Measurements from ENCODE around the gene OR10H1. TPM values are rescaled to one million over a fixed set of nuclear protein-coding genes. Genes with fewer than 3 reads are reported as not detected.
"Not testable (repeated sequence)": the region's sequence is repeated elsewhere in the genome, so short reads cannot be mapped to it uniquely, and the experiment has no call there.

Gene OR10H1, protein sequence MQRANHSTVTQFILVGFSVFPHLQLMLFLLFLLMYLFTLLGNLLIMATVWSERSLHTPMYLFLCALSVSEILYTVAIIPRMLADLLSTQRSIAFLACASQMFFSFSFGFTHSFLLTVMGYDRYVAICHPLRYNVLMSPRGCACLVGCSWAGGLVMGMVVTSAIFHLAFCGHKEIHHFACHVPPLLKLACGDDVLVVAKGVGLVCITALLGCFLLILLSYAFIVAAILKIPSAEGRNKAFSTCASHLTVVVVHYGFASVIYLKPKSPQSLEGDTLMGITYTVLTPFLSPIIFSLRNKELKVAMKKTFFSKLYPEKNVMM
- total RNA-seq, result 0.05 TPM
- polyA plus RNA-seq, result not detected

DNA sequence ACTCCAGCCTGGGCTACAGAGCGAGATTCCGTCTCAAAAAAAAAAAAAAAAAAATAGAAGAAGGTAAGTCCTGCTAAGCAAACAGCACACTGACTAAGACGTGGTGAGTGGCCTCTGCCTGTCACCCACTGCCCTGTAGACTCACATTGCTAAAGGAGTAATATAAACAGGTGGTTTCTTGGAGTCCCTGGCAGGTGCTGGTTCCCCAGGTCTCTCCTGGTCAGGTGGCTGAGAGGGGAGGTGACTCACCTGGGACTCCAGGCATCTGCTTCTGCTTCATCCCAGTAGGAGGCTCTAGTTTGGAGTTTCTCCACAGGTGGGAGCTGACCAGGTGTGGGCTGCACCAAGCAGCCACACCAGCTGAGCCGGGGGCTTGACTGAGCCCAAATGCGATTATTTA, at the start of gene OR10H1:
TSS of gene OR10H1 (minus strand) at position 359 of the 400 bp plus-strand sequence. CDS start 7,627 bp downstream, outside the sequence.
- H3K4me1 ChIP-seq (ENCODE audit: insufficient read depth), result no peaks in the 10 kb centered on the region
- H3K27ac ChIP-seq (ENCODE audit: low read depth), result no peak within 1 kb of the TSS
- whole genome bisulfite sequencing, result 74% methylated on average over 5 of the region's 5 CpGs
- no peak for DNase-seq (ENCODE audit: extremely low spot score)
- H3K4me3 ChIP-seq (ENCODE audit: low read depth, low read length), result no peak within 1 kb of the TSS
- no peaks in the 10 kb centered on the region for H3K36me3 ChIP-seq (ENCODE audit: insufficient read depth)

DNA sequence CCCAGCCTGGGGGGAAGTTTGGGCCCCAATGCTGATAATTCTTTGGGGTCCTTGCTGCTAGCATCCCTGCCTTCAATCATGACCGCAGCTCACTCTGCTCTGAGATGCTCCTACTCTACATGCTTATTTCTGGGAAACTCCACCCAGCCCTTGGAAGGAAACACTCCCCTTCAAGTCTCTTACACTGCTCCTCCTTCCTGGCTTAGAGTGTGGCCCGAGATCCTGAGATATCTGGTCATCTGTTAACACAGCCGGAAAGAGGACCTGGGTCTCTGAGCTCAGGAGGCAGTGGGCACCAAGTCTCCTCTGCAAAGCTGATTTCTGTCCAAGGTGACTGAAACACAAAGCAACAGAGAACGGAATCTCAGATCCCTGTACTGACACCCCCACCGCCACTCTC, 49.4 kb upstream of the OR10H1 start:
- Histone ChIP-seq H3K27ac (ENCODE audit: low read depth) (no peak overlapping the region), H3K36me3 (ENCODE audit: insufficient read depth) (no peaks in the 10 kb centered on the region), H3K4me3 (ENCODE audit: low read depth, low read length) (no peak overlapping the region), H3K4me1 (ENCODE audit: insufficient read depth) (no peaks in the 10 kb centered on the region)
- DNase-seq (ENCODE audit: extremely low spot score), result no peak
- 43% methylated on average over 5 of the region's 5 CpGs for WGBS

DNA sequence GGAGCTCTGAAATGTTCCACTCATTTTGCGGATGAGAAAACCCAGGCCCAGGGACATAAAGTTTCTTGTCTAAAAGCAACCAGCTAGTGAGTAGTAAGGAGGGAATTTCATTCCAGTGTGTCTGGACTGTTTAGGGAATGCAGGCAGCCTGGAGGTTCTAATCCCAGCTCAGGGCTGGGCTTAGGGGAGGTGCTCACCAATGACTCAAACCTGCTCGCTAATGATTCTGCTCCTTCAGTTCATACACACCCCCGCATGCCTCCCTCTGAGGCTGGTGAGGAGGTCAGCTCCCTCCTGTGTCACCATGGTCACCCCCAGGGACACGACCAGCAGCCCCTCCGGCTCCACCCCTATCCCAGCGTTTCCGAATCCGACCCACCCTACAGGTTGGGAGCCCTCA, 47.8 kb upstream of the OR10H1 start:
- WGBS, result 82% methylated on average over 8 of the region's 8 CpGs
- Histone ChIP-seq H3K4me3 (ENCODE audit: low read depth, low read length) (no peak overlapping the region), H3K4me1 (ENCODE audit: insufficient read depth) (no peaks in the 10 kb centered on the region), H3K36me3 (ENCODE audit: insufficient read depth) (no peaks in the 10 kb centered on the region), H3K27ac (ENCODE audit: low read depth) (no peak overlapping the region)
- DNase-seq (ENCODE audit: extremely low spot score), result no peak

DNA sequence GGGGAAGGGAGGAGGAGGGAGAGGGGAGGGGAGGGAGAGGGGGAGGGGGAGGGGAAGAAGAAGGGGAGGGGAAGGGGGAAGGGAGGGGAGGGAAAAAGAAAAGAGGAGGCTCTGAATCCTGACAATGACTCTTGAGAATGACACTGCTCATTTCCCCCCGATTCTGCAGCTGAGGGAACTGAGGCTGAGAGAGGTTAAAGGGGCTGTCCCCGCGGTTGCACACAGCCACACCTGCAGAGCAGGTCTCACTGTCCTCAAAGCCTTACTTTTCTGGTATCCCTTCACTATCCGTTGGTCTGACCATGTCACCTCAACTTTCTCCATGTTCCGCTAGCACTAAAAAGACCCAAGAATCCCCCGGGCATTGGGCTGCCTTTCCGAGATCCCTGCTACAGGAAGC, 47.0 kb upstream of the OR10H1 start:
- Histone ChIP-seq H3K4me1 (ENCODE audit: insufficient read depth) (no peaks in the 10 kb centered on the region), H3K4me3 (ENCODE audit: low read depth, low read length) (no peak overlapping the region), H3K27ac (ENCODE audit: low read depth) (no peak overlapping the region), H3K36me3 (ENCODE audit: insufficient read depth) (no peaks in the 10 kb centered on the region)
- DNase-seq (ENCODE audit: extremely low spot score), result no peak
- WGBS, result 51% methylated on average over 7 of the region's 7 CpGs

DNA sequence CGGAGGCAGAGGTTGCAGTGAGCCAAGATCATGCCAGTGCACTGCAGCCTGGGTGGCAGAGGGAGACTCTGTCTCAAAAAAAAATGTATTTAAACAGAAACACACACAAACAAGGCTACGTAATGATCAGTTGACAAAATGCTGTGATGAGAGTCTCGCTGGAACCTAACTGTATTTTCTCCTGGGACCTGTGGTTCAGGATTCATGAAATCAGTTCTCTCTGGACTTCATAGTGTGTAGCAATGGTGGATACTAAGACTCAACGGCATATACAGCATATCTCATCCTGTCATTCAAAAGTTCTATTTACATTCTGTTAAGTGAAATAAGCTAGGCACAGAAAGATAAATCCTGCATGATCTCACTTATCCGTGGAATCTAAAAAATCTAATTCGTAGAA, 45.1 kb upstream of the OR10H1 start:
- Histone ChIP-seq H3K4me1 (ENCODE audit: insufficient read depth) (no peaks in the 10 kb centered on the region), H3K36me3 (ENCODE audit: insufficient read depth) (no peaks in the 10 kb centered on the region), H3K4me3 (ENCODE audit: low read depth, low read length) (no peak overlapping the region), H3K27ac (ENCODE audit: low read depth) (no peak overlapping the region)
- DNase-seq (ENCODE audit: extremely low spot score), result no peak
- WGBS, result 67% methylated on average over 6 of the region's 6 CpGs

DNA sequence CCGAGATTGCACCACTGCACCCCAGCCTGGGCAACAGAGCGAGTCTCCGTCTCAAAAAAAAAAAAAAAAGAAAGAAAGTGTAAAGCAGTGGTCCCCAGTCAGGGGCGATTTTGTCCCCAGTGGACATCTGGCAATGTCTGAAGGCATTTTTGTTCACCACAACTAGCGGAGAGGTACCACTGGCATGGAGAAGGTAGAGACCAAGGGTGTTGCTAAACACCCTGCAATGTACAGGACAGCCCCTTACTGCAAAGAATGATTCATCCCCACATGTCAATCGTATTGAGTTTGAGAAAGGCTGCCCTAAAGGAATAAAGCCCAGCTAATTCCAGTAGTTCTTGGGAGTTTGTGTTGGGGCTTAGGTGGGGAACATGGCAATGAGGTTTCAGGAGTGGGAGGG, 43.7 kb upstream of the OR10H1 start:
- no peaks in the 10 kb centered on the region for H3K4me1 ChIP-seq (ENCODE audit: insufficient read depth)
- H3K27ac ChIP-seq (ENCODE audit: low read depth), result no peak overlapping the region
- DNase-seq (ENCODE audit: extremely low spot score), result no peak
- no peak overlapping the region for H3K4me3 ChIP-seq (ENCODE audit: low read depth, low read length)
- H3K36me3 ChIP-seq (ENCODE audit: insufficient read depth), result no peaks in the 10 kb centered on the region
- WGBS, result 76% methylated on average over 6 of the region's 6 CpGs

DNA sequence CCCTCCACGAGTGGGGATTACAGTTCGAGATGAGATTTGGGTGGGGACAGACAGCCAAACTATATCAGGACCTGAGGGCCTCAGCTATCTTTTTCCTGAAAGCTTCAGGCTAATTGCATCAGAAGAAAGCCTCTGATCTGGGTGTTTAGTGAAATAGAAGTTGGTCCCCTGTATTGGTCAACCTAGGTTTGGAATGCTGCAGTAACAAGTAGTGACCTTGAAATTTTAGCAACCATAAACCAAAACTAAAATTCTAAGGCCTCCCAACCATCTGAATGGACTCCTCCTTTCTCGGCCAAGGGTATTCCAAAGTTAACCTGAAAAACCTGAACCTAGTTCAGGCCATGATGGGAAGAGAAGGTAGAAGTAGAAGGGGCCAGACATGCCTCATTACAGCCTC, 34.9 kb upstream of the OR10H1 start:
- no peak for DNase-seq (ENCODE audit: extremely low spot score)
- Histone ChIP-seq H3K4me1 (ENCODE audit: insufficient read depth) (no peaks in the 10 kb centered on the region), H3K27ac (ENCODE audit: low read depth) (no peak overlapping the region), H3K36me3 (ENCODE audit: insufficient read depth) (no peaks in the 10 kb centered on the region), H3K4me3 (ENCODE audit: low read depth, low read length) (no peak overlapping the region)
- WGBS, result 73% methylated on average over 3 of the region's 3 CpGs

DNA sequence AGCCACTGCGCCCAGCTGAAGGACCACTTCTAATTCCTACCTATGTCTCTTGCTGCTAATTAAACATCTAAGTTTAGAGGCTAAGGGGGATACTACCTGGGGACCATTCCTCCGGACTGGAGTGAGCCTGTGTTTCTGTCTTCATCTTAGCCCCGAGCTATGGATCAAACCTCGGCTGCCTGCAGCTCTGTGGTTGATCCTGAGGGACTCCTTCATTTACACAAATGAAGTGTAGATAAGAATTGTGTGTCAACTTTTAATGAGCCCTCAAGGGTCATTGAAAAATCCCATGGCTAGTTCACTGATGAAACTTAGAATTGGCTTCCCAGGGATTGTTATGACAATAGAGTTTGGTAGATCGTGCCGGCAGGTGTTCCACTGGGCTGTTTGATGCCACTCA, 31.5 kb upstream of the OR10H1 start:
- H3K4me3 ChIP-seq (ENCODE audit: low read depth, low read length), result no peak overlapping the region
- WGBS, result 87% methylated on average over 6 of the region's 6 CpGs
- H3K4me1 ChIP-seq (ENCODE audit: insufficient read depth), result no peaks in the 10 kb centered on the region
- no peak for DNase-seq (ENCODE audit: extremely low spot score)
- H3K27ac ChIP-seq (ENCODE audit: low read depth), result no peak overlapping the region
- no peaks in the 10 kb centered on the region for H3K36me3 ChIP-seq (ENCODE audit: insufficient read depth)

DNA sequence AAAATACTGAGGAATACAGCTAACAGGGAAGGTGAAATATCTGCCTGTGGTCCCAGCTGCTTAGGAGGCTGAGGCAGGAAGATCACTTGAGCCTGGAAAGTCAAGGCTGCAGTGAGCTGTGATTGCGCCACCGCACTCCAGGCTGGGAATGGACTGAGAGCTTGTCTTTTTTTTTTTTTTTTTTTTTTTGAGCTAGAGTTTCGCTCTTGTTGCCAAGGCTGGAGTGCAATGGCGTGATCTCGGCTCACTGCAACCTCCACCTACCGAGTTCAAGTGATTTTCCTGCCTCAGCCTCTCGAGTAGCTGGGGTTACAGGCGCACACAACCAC, 28.4 kb upstream of the OR10H1 start:
- not testable (repeated sequence) for H3K4me3 ChIP-seq (ENCODE audit: low read depth, low read length); DNase-seq (ENCODE audit: extremely low spot score); H3K36me3 ChIP-seq (ENCODE audit: insufficient read depth); H3K4me1 ChIP-seq (ENCODE audit: insufficient read depth); H3K27ac ChIP-seq (ENCODE audit: low read depth)
- 72% methylated on average over 8 of the region's 8 CpGs for WGBS

DNA sequence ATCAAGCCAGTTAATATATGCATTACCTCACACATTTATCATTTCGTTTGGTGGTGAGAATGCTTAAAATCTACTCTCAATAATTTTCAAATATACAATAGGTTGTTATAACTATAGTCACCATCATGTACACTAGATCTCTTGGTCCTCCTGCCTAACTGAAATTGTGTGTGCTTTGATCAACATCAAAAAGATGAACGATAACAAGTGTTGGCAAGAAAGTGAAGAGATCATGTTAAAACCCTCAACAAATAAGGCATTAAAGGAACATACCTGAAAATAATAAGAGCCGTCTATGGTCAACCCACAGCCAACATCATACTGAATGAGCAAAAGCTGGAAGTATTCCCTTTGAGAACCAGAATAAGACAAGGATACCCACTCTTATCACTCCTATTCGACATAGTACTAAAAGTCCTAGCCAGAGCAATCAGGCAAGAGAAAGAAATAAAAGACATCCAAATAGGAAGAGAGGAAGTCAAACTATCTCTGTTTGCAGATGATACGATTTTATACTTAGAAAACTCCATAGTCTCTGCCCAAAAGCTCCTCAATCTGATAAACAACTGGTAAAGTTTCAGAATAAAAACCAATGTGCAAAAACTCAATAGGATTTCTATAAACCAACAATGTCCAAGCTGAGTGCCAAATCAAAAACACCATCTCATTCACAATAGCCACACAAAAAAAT, 27.9 kb upstream of the OR10H1 start:
- Histone ChIP-seq H3K36me3 (ENCODE audit: insufficient read depth) (no peaks in the 10 kb centered on the region), H3K4me3 (ENCODE audit: low read depth, low read length) (no peak overlapping the region), H3K4me1 (ENCODE audit: insufficient read depth) (no peaks in the 10 kb centered on the region), H3K27ac (ENCODE audit: low read depth) (no peak overlapping the region)
- 56% methylated on average over 5 of the region's 5 CpGs for WGBS
- no peak for DNase-seq (ENCODE audit: extremely low spot score)

DNA sequence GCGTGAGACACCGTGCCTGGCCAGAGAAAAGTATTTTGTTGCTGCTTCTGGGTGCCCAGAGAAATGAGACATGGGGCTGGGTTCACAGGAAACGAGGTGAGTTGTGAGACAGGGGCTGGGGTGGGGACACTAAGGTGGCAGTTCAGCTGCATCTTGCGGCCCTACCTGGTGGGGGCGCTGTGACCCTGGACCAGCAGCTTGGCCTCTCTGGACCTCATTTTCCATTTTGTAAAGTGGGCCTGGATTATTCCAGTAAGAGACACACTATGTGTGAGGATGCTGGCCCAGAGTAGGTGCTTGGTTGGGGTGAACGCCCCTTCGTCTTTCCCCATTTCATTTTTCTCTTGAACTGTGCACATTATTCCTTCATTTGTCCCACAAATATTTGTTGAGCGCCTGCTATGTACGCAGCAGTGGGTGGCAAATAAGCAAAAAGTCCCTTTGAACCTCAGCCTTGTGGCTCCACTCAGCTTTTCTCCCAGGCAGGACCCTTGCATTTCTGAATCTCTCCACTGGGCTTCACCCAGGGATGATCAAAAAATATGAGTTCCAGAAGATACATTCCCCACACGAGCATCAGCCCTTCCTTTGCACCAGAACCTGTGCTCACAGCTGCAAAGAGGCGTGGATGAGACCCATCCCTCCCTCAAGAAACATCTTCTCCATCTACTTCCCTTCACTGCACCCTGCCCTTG, 26.6 kb upstream of the OR10H1 start:
- Histone ChIP-seq H3K4me3 (ENCODE audit: low read depth, low read length) (no peak overlapping the region), H3K4me1 (ENCODE audit: insufficient read depth) (no peaks in the 10 kb centered on the region), H3K36me3 (ENCODE audit: insufficient read depth) (no peaks in the 10 kb centered on the region), H3K27ac (ENCODE audit: low read depth) (no peak overlapping the region)
- WGBS, result 59% methylated on average over 11 of the region's 11 CpGs
- no peak for DNase-seq (ENCODE audit: extremely low spot score)

DNA sequence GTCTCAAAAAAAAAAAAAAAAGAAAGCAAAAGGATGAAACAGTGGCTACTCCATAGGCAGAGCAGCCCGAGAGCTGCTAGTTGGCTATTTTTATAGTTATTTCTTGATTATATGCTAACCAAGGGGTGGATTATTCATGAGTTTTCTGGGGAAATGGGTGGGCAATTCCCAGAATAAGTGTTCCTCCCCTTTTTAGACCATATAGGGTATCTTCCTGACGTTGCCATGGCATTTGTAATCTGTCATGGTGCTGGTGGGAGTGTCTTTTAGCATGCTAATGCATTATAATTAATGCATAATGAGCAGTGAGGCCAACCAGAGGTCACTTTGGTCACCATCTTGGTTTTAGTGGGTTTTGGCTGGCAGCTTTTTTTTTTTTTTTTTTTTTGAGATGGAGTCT, 25.4 kb upstream of the OR10H1 start:
- 56% methylated on average over 2 of the region's 2 CpGs for WGBS
- Histone ChIP-seq H3K27ac (ENCODE audit: low read depth) (no peak overlapping the region), H3K4me1 (ENCODE audit: insufficient read depth) (no peaks in the 10 kb centered on the region), H3K36me3 (ENCODE audit: insufficient read depth) (no peaks in the 10 kb centered on the region), H3K4me3 (ENCODE audit: low read depth, low read length) (no peak overlapping the region)
- DNase-seq (ENCODE audit: extremely low spot score), result no peak

DNA sequence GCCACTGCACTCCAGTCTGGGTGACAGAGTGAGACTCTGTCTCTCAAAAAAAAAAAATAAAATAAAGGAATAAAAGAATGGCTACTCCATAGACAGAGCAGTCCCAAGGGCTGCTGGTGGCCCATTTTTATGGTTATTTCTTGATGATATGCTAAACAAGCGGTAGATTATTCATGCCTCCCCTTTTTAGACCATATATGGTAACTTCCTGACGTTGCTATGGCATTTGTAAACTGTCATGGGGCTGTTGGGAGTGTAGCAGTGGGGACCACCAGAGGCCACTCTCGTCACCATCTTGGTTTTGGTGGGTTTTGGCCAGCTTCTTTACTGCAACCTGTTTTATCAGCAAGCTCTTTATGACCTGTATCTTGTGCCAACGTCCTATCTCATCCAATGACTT, 24.4 kb upstream of the OR10H1 start:
- H3K4me1 ChIP-seq (ENCODE audit: insufficient read depth); H3K36me3 ChIP-seq (ENCODE audit: insufficient read depth); H3K27ac ChIP-seq (ENCODE audit: low read depth); DNase-seq (ENCODE audit: extremely low spot score); H3K4me3 ChIP-seq (ENCODE audit: low read depth, low read length): not testable (repeated sequence)
- WGBS, result 57% methylated on average over 4 of the region's 4 CpGs

DNA sequence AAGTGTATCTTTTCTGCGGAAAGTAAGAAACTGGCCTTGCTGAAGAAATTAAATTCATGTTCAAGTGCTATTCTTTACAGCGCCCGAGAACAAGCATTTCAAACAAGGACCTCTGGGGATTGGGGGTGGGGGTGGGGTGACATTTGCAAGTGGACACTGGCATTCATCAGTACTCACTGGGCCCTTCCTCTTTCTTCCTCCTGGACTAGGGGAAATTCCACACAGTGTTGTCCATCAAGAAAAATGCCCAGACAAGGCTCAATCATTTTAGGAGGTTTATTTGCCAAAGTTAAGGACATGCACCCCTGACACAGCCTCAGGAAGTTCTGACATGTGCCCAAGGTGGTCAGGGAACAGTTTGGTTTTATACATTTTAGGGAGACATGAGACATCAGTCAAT, 22.9 kb upstream of the OR10H1 start:
- H3K4me3 ChIP-seq (ENCODE audit: low read depth, low read length), result no peak overlapping the region
- peak overlapping the region; percentile 16 for H3K27ac ChIP-seq (ENCODE audit: low read depth)
- H3K4me1 ChIP-seq (ENCODE audit: insufficient read depth), result no peaks in the 10 kb centered on the region
- WGBS, result 92% methylated on average over 3 of the region's 3 CpGs
- no peak for DNase-seq (ENCODE audit: extremely low spot score)
- H3K36me3 ChIP-seq (ENCODE audit: insufficient read depth), result no peaks in the 10 kb centered on the region

Data from urinary bladder (tissue), 4 donors.